ENCODE measurements around the gene NFIC.
"Not testable (repeated sequence)": the region's sequence is repeated elsewhere in the genome, so short reads cannot be mapped to it uniquely, and the experiment has no call there.

Gene NFIC

DNA sequence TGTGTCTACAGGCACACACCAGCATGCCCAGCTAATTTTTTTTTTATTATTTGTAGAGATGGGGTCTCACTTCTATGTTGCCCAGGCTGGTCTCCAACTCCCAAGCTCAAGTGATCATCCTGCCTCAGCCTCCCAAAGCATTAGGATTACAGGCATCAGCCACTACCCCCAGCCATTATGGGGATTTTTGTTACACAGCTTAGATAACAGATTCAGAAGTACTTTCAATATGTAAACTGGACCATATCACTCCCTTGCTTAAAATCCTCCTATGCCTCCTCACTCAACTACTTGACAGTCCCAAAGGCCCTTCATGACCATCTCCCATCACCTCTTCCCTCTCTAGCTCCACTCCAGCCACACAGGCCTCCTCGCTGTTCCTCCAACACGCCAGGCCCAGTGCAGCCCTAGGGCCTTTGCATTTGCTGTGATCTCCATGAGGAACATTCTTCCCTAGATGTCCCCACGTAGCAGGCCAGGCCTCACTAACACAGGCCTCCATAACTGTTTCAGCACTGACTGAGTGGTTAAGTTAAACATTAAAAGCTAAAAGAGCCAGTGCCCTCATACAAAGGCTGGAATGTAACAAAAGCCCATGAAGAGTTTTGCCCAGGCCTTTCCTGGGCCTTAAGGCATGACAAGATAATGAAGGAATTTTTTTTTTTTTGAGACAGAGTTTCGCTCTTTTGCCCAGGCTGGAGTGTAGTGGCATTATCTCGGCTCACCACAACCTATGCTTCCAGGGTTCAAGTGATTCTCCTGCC, 131.6 kb downstream of the NFIC start:
- DNase-seq = no peak

DNA sequence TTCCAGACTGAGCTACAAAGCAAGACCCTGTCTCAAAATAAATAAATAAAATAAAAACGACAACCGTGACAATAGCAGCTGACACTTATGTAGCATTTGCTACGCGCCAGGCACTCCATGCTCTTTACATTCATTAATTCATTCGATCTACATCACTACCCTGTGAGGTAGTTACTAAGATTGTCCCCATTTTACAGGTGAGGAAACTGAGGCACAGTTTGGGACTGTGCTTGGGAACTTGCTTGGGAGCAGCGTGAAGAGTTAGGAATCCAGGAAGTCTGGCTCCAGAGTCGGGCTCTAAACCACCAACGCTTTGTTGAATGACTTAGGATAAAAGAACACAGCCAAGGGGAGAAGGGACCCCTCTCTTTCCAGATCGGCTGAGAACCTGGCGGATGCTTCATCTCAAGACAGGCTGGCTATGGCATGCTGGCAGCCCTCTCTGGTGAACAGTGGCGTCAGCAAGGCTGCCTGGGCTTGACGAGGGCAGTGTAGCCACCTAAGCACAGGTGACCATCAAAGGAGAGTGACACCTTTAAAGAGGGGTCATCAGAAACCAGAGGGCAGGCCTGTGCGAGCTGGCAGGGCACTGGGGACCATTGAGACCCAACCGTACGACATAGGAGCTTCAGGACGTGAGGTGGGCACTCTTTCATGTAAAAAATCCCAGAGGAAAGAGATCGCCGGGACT, 133.5 kb downstream of the NFIC start:
- no peak for DNase-seq

DNA sequence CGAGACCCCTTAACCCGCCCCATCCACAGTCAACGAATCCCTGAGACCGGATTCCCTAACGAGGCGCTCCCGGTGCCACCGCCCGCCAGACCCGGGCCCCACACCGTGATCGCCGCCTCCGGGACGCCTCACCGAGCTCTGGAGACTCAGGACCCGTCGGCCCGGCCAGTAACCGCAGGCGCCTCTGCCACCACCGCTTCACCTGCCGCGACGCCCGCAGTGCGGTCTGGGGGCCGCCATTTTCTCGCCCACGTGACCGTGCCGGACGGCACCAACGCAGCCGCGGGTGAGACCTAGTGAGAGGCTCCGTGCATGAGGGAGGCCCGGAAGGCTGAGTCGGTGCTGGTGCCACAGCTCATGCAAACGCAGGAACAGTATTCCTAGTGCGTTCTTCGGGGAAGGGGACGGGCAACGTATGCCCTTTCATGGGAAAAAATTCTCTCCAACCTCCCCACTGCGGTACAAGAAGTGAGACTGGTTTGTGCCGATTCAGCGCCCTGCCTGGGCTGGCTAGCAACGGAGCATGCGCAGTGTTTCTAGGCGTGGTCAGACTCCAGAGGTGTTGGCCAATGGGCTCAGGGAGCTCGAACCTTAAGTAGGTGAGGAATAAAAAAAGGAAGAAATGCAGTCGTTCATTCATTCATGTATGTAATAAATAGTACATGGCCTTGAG, 134.2 kb downstream of the NFIC start, which contains the start of gene DOHH:
TSS of gene DOHH (minus strand) at position 246 of the 673 bp plus-strand sequence. CDS start 3,860 bp downstream, outside the sequence.
- peak; percentile 97 for DNase-seq

GRCh38 chr19:3501780-3502179, 135.4 kb downstream of the NFIC start:
- no peak for DNase-seq

DNA sequence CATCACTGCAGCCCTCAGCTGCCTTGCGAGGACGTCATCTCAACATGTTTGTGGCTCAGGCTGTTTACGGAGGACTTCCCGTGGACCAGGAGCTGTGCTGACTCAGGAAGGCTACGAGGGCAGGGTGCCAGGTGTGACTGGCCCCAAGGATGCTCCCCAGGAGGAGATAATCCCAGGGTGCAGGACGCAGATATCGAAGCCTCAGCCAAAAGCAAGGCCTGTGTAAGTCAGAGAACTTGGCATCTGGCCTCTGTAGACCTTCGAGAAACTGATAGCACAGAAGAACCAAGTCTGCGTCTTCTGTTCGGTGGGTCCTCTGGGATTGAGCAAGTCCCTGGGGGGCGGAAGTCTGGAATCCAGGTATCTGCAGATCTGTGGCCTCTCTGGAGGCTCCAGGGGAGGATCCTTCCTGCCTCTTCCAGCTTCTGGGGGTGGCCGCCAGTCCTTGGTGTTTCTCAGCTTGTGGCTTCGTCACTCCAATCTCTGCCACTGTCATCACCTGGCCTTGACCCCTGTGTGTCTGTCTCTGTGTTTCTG, 136.7 kb downstream of the NFIC start:
- peak; percentile 25 for DNase-seq

- no peak for DNase-seq
Observed at GRCh38 chr19:3504735-3505134, 138.4 kb downstream of the NFIC start.

GRCh38 chr19:3505598-3506383, 139.4 kb downstream of the NFIC start, which contains the start of gene FZR1:
TSS of gene FZR1 (plus strand) at chr19:3506311. CDS start at chr19:3522990, 16,679 bp downstream.
- peak; percentile 99 for DNase-seq

- peak; percentile 24 for DNase-seq
Observed at GRCh38 chr19:3506384-3507340, 140.3 kb downstream of the NFIC start.

DNA sequence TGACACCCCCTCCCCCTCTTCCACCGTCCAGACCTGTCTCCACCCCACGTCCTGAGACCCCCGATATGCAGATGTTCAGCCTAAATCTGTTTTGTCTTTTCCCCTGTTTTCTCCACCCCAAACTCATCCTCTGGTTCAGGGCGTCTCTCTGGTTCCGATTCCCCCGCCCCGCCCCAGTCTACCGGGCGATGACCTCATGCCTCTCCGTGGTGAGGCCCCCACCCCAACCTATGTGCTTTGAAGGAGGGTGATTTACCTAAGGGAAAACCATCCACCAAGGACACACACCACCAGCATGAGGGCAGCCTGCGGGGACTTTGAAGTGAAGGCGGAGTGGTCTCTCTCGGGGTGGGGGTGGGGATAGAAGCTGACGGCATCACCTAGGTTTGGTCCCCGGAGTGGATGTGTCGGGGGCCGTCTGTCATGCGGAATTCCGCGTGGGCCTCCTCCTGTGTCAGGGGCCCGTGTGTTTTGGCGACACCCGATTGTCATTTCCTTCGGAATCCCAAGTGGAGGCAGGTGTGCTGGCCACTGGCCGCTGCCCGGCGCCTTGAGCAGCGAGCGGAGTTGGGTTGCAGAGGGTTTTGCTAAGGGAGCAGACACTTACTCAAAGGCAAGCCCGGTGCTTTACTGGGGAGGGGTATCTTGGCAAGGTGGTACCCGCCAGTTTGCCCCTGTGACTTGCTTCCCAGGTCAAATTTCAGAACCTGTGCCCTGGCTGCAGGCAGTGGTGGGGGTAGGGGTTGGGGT, 141.2 kb downstream of the NFIC start:
- no peak for DNase-seq

GRCh38 chr19:3508121-3508661, 141.8 kb downstream of the NFIC start:
- not testable (repeated sequence) for DNase-seq

DNA sequence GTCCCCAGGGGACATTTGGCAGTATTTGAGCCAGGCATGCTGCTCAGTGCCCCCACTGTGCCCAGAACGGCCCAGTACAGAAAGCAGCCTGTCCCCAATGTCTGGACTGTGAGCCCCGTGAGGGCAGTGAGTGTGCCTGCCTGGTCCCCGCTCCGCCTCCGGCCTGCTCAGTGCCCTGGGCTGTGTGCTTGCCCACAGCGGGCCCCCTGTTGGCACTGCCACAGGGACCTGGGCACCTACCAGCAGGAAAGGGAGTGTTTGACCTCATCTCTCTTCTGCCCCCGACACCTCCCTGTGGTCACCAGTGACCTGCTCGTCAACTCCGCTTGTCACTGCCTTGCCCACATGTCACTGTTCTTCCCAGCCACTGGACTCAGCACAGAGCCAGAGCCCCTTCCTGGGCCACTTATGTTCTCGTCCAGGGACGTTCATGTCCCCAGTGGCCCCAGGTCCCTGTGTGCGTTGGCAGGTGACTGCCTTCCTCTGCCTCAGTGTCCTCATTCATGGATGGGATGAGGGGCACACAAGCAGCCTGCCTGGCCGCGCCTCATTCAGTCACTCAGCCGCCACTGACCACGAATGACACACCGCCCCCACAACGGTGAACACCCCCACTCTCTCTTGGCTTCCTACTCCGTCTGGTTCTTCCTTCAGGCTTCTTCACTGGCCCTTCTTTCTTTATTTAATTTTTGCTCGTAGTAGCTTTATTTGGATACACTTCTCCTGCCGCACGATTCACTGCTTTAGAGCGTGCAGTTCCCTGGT, 142.6 kb downstream of the NFIC start:
- DNase-seq = no peak

- no peak for DNase-seq
Observed at GRCh38 chr19:3509566-3509989, 143.2 kb downstream of the NFIC start.

DNA sequence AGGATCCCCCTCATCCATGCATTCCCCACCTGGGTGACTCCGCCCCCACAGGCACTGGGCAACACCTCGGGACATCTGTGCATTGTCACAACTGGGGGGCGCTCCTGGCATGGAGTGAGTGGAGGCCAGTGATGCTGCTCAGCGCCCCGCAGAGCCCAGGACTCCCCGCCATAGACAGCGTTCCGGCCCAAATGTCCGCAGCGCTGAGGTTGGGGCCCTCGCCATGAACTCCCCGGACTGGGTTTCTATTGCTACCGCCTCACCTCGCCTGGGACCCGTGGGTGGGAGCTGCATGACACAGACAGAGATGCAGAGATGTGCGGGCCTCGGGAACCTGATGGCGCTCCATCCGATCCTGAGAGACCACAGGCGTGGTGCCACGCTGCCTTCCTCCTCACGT, 144.3 kb downstream of the NFIC start:
- no peak for DNase-seq

DNA sequence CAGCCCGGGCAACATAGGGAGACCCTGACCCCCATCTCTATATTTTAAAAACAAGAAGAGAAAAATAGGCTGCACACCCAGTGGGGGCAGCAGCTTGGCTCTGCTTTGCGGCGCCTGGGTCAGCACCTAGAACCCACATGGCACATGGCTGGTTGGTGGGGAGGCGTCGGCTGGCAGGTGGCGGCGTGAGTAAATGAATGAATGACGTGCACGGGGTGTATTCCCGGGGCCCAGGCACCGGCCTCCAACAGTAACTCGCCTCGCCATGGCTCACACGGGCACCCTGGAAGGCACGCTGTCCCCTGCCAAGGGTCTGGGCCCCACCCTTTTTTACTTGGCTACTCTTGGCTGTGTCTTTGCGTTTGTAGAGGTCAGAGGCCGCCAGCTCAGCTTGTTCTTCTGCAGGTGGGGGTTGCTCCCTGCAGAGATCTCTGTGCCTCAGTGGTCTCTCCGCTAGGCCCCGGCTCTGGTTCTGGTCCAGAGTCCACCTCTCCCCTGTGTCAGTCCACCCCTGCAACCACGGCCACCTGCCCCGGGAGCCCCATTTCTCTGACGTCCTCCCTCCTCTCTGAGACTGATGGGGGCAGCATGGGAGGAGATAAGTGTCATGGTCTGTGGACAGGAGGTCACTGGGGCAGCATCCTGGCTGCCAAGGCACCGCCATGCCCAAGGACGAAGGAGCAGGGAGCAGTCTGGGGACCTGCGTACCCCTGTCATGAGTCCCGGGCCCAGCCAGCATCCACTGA, 145.3 kb downstream of the NFIC start:
- DNase-seq = no peak

DNA sequence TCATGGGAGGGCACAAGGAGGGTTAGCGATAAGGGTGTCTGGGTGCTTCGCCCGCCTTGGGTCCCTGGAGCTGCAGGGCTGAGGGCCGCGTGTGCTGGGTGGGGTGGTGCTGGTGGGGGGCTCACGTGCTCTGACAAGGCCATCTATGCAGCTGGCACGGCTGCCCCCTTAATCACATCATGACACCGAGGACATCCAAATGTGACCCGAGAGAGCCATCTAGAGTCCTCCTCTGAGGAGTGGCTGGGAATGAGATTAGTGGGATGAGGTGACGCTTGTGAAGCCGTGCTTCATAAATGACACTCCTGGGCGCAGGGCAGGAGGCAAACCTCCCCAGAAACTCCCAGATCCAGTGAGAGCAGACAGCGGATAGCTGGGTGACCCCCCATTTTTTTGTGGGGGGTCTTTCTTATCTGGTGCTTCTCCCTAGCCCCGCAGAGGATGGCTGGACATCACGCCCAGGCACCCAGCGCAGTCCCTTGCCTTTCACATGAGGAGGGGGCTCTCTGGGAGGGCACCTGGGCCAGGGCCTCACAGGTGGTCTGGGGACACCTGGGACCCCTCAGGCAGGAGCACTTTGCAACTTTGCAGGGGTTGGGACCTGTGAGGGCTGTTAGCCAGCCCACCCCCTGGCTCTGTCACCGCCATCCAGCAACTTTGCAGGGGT, 146.3 kb downstream of the NFIC start:
- no peak for DNase-seq

DNA sequence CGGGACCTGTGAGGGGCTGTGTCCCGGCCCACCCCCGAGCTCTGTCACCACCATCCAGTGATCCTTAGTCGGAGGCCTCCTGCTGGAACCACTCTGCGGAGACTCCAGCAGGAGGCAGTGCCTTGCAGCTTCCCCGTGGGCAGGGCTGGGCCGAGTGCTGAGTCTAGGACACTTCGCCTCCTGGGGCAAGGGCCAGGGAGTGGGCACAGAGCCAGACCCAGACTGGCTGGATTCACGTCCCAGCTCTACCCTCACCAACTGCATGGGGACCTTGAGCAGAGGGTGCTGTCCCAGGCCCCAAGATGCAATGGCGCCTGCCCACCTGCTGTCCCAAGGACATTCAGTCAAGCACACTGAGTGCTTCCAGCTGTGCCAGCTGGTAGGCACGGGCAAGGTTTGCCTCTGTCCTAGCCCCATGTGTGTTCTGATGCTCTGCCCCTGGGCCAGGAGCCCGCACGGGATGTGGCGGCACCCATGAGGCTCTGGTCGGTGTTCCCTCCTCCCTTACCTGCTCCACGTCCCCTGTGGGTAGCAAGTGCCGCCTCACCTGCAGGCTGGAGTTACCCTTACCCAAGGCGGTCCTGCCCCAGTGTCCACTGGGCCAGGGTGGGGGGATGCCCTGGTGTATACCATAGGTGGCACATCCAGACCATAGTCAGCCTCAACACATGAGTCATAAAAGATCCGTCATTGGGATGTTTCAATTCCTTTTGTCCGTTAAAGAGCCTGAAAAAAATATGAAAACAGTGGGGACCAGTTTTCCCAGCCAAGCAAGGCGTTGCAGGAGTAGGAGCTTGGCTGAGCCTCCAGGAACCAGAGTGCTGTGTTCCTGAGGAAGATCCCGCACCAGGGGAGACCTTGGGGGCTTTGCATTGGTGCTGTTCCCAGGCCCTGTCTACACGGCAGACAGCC, 147.1 kb downstream of the NFIC start:
- no peak for DNase-seq

DNA sequence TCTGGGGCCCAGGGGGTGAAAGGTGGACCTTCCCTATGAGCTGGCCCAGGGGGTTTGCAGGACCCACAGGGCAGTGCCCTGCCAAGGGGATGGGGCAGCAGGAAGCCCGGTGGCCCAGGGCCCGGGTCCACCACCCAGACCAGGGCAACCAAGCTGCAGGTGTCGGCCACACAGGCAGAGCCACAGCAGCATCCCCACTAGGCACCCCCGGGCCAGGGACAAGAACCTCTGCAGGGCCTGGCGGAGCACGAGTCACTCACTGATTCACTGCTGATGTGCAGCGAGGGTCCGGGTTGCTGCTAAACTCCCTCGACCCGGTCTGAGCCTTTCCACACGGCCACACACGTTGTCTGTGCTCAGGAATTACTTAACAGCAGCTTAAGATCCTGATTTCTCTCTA, 148.5 kb downstream of the NFIC start:
- DNase-seq = no peak

All from RPMI8226 (cell line).